HepG2 (cell line): ENCODE data around the gene DGUOK. TPM values are rescaled to one million over a fixed set of nuclear protein-coding genes. Genes with fewer than 3 reads are reported as not detected.

Experiments
- ATAC-seq: fragments of 200-7000 bp; cut with Tn5 transposase; 3 replicates; pipeline ENCODE4 v1.9.1; 2020; ENCODE audit warnings: mild to moderate bottlenecking, moderate library complexity
- BruUV-seq: library from RNA; stranded (reverse); fragments of 400-500 nt; replicated peaks from 2 replicates; lab custom pipeline; 2021; lab: Mats Ljungman, UMichigan
- CTCF ChIA-PET: fragments of 300-600 bp; formaldehyde crosslinking; extraction: SDS; loops from one replicate; lab custom pipeline; 2021; ENCODE audit warnings: low total read pairs, inconsistent platforms, low intra/inter-chr PET ratio; lab: Yijun Ruan, JAX
- POLR2A ChIA-PET: fragments of 350-600 bp; sonication (Branson Sonifier 250); formaldehyde crosslinking; loops from one replicate; lab custom pipeline; 2020; ENCODE audit warnings: antibody characterized with exemption, inconsistent platforms; lab: Yijun Ruan, JAX
- DNase-seq: peaks from one replicate; pipeline ENCODE4 v3.0.0-alpha.2; 2015; ENCODE audit warnings: low spot score
- FAIRE-seq: peaks from 3 replicates; lab custom pipeline; 2011; peaks lifted over from hg19 to GRCh38; lab: Jason Lieb, UNC
- H2AFZ ChIP-seq: one replicate; pipeline ENCODE4 v1.6.1; 2011; ENCODE audit warnings: low read length, inconsistent platforms
- H3K27ac ChIP-seq: fragments of 300-600 bp; 3 replicates; pipeline ENCODE4 v1.8.0; 2011; ENCODE audit warnings: mixed run types, mild to moderate bottlenecking, mixed read lengths, low read length, inconsistent platforms; ENCODE audit not compliant: insufficient read depth; ENCODE audit errors: extremely low read length
- H3K27me3 ChIP-seq, 2 experiments: fragments of 200-600 bp in 1 of 2; 2 replicates in 1 of 2; 3 replicates in 1 of 2; pipeline versions ENCODE4 v1.6.0 to v1.8.0; 2011; ENCODE audit warnings: low read length in 2 of 2, mild to moderate bottlenecking in 2 of 2, moderate library complexity in 2 of 2, inconsistent platforms in 1 of 2; ENCODE audit not compliant: insufficient read depth in 2 of 2, control insufficient read depth in 1 of 2
- H3K36me3 ChIP-seq, 2 experiments: fragments of 200-600 bp in 1 of 2; replicated peaks in 1 of 2; 2 replicates in 1 of 2; 3 replicates in 1 of 2; pipeline versions ENCODE4 v1.5.1 to v1.8.0; 2011; ENCODE audit warnings: low read length in 2 of 2, inconsistent platforms in 1 of 2; ENCODE audit not compliant: insufficient read depth in 2 of 2, control insufficient read depth in 1 of 2
- H3K4me1 ChIP-seq: 2 replicates; pipeline ENCODE4 v1.5.1; 2012; ENCODE audit warnings: low read length, inconsistent platforms; ENCODE audit not compliant: insufficient read depth
- H3K4me2 ChIP-seq: 2 replicates; pipeline ENCODE4 v1.6.0; 2011; ENCODE audit warnings: low read depth, low read length, inconsistent platforms
- H3K4me3 ChIP-seq, 3 experiments: fragments of 200-600 bp in 1 of 3; sonication (generic), shearing (Covaris generic) in 1 of 3; replicated peaks in 1 of 3; 2 replicates each; pipeline ENCODE4 v1.5.1; 2011 to 2016; ENCODE audit warnings: low read length in 3 of 3, inconsistent platforms in 2 of 3, low read depth in 2 of 3, mild to moderate bottlenecking in 2 of 3, control low read depth in 1 of 3, mixed read lengths in 1 of 3; ENCODE audit not compliant: insufficient read depth in 1 of 3
- H3K79me2 ChIP-seq: one replicate; pipeline ENCODE4 v1.6.1; 2011; ENCODE audit warnings: low read length, inconsistent platforms; ENCODE audit not compliant: insufficient read depth
- H3K9ac ChIP-seq: 2 replicates; pipeline ENCODE4 v1.6.0; 2011; ENCODE audit warnings: mild to moderate bottlenecking, low read depth, low read length, inconsistent platforms; ENCODE audit not compliant: insufficient read depth
- H3K9me3 ChIP-seq: 2 replicates; pipeline ENCODE4 v1.5.1; 2012; ENCODE audit warnings: mild to moderate bottlenecking, low read length
- H4K20me1 ChIP-seq: 2 replicates; pipeline ENCODE4 v1.6.0; 2011; ENCODE audit warnings: inconsistent platforms, mild to moderate bottlenecking, low read length, moderate library complexity; ENCODE audit not compliant: insufficient read depth
- ARID4A ChIP-seq: sonication (generic); formaldehyde crosslinking; IDR thresholded peaks from 2 replicates; pipeline ENCODE4 v1.5.0; 2020; ENCODE audit warnings: mild to moderate bottlenecking, missing genetic modification reagents, borderline replicate concordance
- MAZ ChIP-seq, 2 experiments: sonication (generic) in 1 of 2; formaldehyde crosslinking in 1 of 2; IDR thresholded peaks; 2 replicates each; pipeline versions ENCODE4 v1.5.0 to v1.6.1; 2012 to 2020; ENCODE audit warnings: low read depth in 2 of 2, mild to moderate bottlenecking in 2 of 2, borderline replicate concordance in 1 of 2, improper control_type of control experiment in 1 of 2, low read length in 1 of 2, missing genetic modification reagents in 1 of 2, moderate library complexity in 1 of 2
- TFAP4 ChIP-seq: sonication (generic); IDR thresholded peaks from 2 replicates; pipeline ENCODE4 v1.6.1; 2016; ENCODE audit warnings: low read depth, borderline replicate concordance
- ZBTB10 ChIP-seq: sonication (generic); formaldehyde crosslinking; IDR thresholded peaks from 2 replicates; pipeline ENCODE4 v1.4.0; 2020; ENCODE audit warnings: missing genetic modification reagents, borderline replicate concordance
- WGBS: methylation state at CpG from one replicate; pipeline ENCODE4 v1.1.6; 2017; ENCODE audit warnings: low lambda C conversion rate; 5-methylcytosine and 5-hydroxymethylcytosine counted together
- in situ Hi-C: cut with HindIII; loops from 2 replicates; pipeline ENCODE4 v1.10.0; 2017; ENCODE audit warnings: low pct_unique_long_range_greater_than_20kb; ENCODE audit not compliant: extremely low pct_ligation_motif_present
- intact Hi-C: fragments of 100-400 bp; cut with micrococcal nuclease; formaldehyde crosslinking; loops from one replicate; pipeline ENCODE4 v1.10.0; 2022; ENCODE audit not compliant: unreplicated experiment
- polyA plus RNA-seq, 8 experiments: library from polyadenylated mRNA; depleted of rRNA in 3 of 8; stranded (reverse) in 7 of 8; unstranded in 1 of 8; fragments of >200 nt; fragmentation: Illumina TruSeq in 4 of 8; extraction: Trizol in 4 of 8; gene quantifications; 2 replicates each; pipeline versions ENCODE4 v1.2.1 to v1.2.3, GENCODE V29; 2011 to 2016; ENCODE audit warnings: low read depth in 4 of 8, missing spikeins in 1 of 8, mixed read lengths in 1 of 8; ENCODE audit not compliant: insufficient read depth in 1 of 8
- total RNA-seq, 5 experiments: library from RNA; depleted of rRNA; stranded (reverse); fragments of >200 nt; fragmentation: Illumina TruSeq; extraction: Trizol; gene quantifications; 2 replicates each; pipeline ENCODE4 v1.2.3, GENCODE V29; 2016; ENCODE audit warnings: low read depth in 1 of 5
- TF ChIP-seq, protein P1 (sequence below): sonication (generic); formaldehyde crosslinking; IDR thresholded peaks from 2 replicates; pipeline ENCODE4 v1.4.0; 2020; ENCODE audit warnings: missing genetic modification reagents
- TF ChIP-seq, protein P2 (sequence below): sonication (generic); formaldehyde crosslinking; IDR thresholded peaks from 2 replicates; pipeline ENCODE4 v1.4.0; 2020; ENCODE audit warnings: missing genetic modification reagents, borderline replicate concordance

The DGUOK gene
- total and polyA plus RNA-seq, 2 of the 13 experiments (the other 11 are each of a cell fraction or from before 2014, with no cell fraction given): 105 to 137 TPM

GRCh38 chr2:73897934-73898333 is 28.7 kb upstream of the DGUOK start (continued):
- TF ChIP-seq ARID4A (CRISPR knock-in tag): no peak
- TF ChIP-seq, protein P1, sequence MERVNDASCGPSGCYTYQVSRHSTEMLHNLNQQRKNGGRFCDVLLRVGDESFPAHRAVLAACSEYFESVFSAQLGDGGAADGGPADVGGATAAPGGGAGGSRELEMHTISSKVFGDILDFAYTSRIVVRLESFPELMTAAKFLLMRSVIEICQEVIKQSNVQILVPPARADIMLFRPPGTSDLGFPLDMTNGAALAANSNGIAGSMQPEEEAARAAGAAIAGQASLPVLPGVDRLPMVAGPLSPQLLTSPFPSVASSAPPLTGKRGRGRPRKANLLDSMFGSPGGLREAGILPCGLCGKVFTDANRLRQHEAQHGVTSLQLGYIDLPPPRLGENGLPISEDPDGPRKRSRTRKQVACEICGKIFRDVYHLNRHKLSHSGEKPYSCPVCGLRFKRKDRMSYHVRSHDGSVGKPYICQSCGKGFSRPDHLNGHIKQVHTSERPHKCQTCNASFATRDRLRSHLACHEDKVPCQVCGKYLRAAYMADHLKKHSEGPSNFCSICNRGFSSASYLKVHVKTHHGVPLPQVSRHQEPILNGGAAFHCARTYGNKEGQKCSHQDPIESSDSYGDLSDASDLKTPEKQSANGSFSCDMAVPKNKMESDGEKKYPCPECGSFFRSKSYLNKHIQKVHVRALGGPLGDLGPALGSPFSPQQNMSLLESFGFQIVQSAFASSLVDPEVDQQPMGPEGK (CRISPR knock-in tag): no peak

DNA sequence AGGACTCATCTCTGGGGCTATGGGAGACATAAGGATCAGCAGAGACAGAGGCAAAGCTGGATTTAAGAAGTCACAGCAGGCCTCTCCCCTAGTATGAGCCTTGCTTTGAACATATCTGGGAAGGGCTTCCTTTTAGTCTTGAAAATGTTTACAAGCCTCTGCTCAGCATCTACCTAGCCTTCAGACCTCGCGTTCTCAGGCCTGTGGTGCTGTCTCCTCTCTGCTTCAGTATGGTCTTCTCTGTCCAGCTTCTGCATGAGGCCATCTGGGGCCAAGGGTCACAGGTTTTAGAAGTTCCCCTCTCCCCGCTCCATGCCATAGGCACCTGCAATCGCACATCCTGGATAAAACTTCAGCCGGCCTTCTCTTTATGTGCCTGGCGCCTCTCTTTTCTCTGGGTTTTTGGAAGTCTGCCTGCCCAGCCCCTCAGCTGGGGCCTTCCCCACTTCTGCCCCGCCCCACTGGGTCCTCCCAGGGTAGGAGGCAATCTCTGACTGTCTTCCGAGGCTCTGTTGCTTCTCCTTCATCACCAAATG is 26.8 kb upstream of the DGUOK start:
- ATAC-seq (no peak), DNase-seq (no peak), FAIRE-seq (no peak)
- CTCF ChIA-PET: no interaction called here
- H2AFZ ChIP-seq: no peak overlapping the region
- H3K27ac ChIP-seq: no peak overlapping the region
- in situ Hi-C loops: no loop called here
- no peaks in the 10 kb centered on the region for H3K9me3 ChIP-seq
- intact Hi-C loops: no loop called here
- H3K9ac ChIP-seq: no peak overlapping the region
- peaks cover 8 to 62% of the 10 kb centered on the region in 2 experiments; a peak in 4 of 5 replicates for H3K27me3 ChIP-seq
- no peaks in the 10 kb centered on the region for H4K20me1 ChIP-seq
- peaks cover 16% of the 10 kb centered on the region for H3K4me1 ChIP-seq
- H3K4me2 ChIP-seq: no peak overlapping the region
- no peaks in the 10 kb centered on the region for H3K79me2 ChIP-seq
- TF ChIP-seq, protein P2, sequence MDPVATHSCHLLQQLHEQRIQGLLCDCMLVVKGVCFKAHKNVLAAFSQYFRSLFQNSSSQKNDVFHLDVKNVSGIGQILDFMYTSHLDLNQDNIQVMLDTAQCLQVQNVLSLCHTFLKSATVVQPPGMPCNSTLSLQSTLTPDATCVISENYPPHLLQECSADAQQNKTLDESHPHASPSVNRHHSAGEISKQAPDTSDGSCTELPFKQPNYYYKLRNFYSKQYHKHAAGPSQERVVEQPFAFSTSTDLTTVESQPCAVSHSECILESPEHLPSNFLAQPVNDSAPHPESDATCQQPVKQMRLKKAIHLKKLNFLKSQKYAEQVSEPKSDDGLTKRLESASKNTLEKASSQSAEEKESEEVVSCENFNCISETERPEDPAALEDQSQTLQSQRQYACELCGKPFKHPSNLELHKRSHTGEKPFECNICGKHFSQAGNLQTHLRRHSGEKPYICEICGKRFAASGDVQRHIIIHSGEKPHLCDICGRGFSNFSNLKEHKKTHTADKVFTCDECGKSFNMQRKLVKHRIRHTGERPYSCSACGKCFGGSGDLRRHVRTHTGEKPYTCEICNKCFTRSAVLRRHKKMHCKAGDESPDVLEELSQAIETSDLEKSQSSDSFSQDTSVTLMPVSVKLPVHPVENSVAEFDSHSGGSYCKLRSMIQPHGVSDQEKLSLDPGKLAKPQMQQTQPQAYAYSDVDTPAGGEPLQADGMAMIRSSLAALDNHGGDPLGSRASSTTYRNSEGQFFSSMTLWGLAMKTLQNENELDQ (CRISPR knock-in tag): no peak
- TF ChIP-seq TFAP4 (no peak), MAZ (IDR thresholded peaks at IDR 0.05; ENCODE audit: borderline replicate concordance, low read depth, low read length) (no peak), MAZ (CRISPR knock-in tag; IDR thresholded peaks at IDR 0.05; ENCODE audit: low read depth) (no peak), ZBTB10 (CRISPR knock-in tag) (no peak)
- BruUV-seq: no TSS peak
- POLR2A ChIA-PET: no interaction called here
- WGBS: 33% methylated on average over 8 of the region's 8 CpGs
- H3K4me3 ChIP-seq: no peak overlapping the region
- H3K36me3 ChIP-seq: no peaks in the 10 kb centered on the region
